ENCODE data around the gene DOCK1.

Gene DOCK1

DNA sequence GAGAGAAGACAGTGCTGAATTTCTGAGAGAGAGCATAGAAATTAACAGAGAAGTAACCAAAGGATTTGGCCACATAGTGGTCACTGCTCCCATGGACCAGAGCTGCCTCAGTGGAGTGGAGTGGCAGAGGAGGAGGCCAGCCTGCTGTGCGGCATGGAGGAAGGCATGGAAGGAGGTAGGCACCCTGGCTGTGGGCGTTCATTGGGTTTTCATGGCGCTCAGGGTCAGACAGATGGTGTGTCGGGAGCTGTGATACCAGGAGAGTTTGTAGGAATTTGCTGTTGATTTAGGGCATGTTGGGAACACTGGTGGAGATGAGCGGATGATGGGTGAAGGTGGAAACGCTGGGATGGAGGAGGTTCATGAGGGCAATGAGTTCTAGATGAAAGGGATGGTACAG, 370.0 kb downstream of the DOCK1 start:
- H4K8ac ChIP-seq (ENCODE audit: low read depth, low read length) = no peak overlapping the region
- H3K23ac ChIP-seq (ENCODE audit: low read depth, low read length, poor library complexity) = no peak overlapping the region
- no peak overlapping the region for H2BK120ac ChIP-seq (ENCODE audit: low read depth, low read length)
- no peak for DNase-seq (ENCODE audit: low spot score)
- H3K18ac ChIP-seq (ENCODE audit: low read length) = no peak overlapping the region
- peaks cover 0 to 10% of the 10 kb centered on the region in 2 donors for H3K36me3 ChIP-seq (replicated peaks in 1 of 2; ENCODE audit: control insufficient read depth in 2 of 2, insufficient read depth in 2 of 2, low read length in 2 of 2)
- peaks cover 0 to 3% of the 10 kb centered on the region in 2 donors for H3K9me3 ChIP-seq (replicated peaks in 1 of 2; ENCODE audit: control insufficient read depth in 2 of 2, insufficient read depth in 1 of 2, low read depth in 1 of 2, low read length in 2 of 2)
- no peak overlapping the region for H4K91ac ChIP-seq (ENCODE audit: low read depth, low read length, poor library complexity)
- no peak overlapping the region for H2AFZ ChIP-seq (ENCODE audit: low read length)
- no peak overlapping the region for H2BK5ac ChIP-seq (ENCODE audit: low read length)
- H3K4me3 ChIP-seq (ENCODE audit: low read length in 2 of 2) = no peak overlapping the region
- no peak overlapping the region for H3K4ac ChIP-seq (ENCODE audit: low read length)
- H3K4me2 ChIP-seq (ENCODE audit: insufficient read depth, low read length, poor library complexity, severe bottlenecking) = no peak overlapping the region
- H2BK12ac ChIP-seq (ENCODE audit: low read length) = no peak overlapping the region
- H2AK5ac ChIP-seq (ENCODE audit: low read depth, low read length) = no peak overlapping the region
- H3K9ac ChIP-seq (ENCODE audit: low read depth, low read length, poor library complexity) = no peak overlapping the region
- no peaks in the 10 kb centered on the region for H3K27me3 ChIP-seq (ENCODE audit: control insufficient read depth in 3 of 3, insufficient read depth in 3 of 3, low read depth in 1 of 3, low read length in 3 of 3)
- peaks cover 0 to 5% of the 10 kb centered on the region in 2 donors for H3K4me1 ChIP-seq (ENCODE audit: control insufficient read depth in 2 of 2, insufficient read depth in 1 of 2, low read depth in 1 of 2, low read length in 2 of 2)
- no peak overlapping the region for H2BK15ac ChIP-seq (ENCODE audit: low read length)
- H3K79me1 ChIP-seq (ENCODE audit: low read depth, low read length) = no peaks in the 10 kb centered on the region
- 100% methylated on average over 2 of the region's 6 CpGs; no CpG with 5 or more reads in 1 of the 2 donors for WGBS, 2 donors (ENCODE audit: extremely low coverage in 2 of 2, insufficient read length in 2 of 2, insufficient replicate concordance in 1 of 2)
- no peak overlapping the region for H3K27ac ChIP-seq (replicated peaks; ENCODE audit: low read length)
- H3K14ac ChIP-seq (ENCODE audit: low read length) = no peak overlapping the region

DNA sequence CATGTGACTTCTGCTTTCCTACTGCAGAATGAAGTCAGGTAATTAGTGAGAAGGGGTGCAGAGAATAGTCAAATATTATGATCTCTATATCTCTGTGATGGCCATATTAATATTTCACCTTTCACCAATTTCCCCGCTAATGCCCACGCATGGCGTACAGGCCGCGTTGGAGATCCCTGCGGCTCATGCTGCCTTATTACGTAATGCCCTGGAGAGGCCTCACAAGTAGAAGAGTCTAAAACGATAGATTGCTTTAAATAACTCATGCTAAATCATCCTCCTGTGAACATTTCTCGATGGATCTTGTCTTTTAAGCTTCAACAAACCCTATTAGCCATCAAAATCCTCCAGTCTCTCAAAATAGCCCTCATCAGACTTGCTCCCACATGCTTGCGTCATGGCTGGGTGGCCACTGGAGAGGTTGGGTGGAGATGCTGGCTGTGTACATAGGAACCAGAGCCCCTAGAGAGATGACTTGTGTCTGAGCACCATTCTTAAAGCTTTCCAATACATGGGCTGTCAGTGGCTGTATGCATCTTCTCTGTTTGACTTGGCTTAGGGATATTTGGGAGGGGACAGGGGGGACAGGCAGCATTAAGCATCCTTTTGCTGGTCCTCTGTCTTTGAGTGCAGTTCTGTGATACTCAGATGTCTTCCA, 370.7 kb downstream of the DOCK1 start:
- H3K36me3 ChIP-seq (replicated peaks in 1 of 2; ENCODE audit: control insufficient read depth in 2 of 2, insufficient read depth in 2 of 2, low read length in 2 of 2) = peaks cover 0 to 15% of the 10 kb centered on the region in 2 donors
- H3K27ac ChIP-seq (replicated peaks; ENCODE audit: low read length) = no peak overlapping the region
- H2BK12ac ChIP-seq (ENCODE audit: low read length) = no peak overlapping the region
- H2AFZ ChIP-seq (ENCODE audit: low read length) = no peak overlapping the region
- H3K27me3 ChIP-seq (ENCODE audit: control insufficient read depth in 3 of 3, insufficient read depth in 3 of 3, low read depth in 1 of 3, low read length in 3 of 3) = no peaks in the 10 kb centered on the region
- DNase-seq (ENCODE audit: low spot score) = no peak
- H4K8ac ChIP-seq (ENCODE audit: low read depth, low read length) = no peak overlapping the region
- H3K23ac ChIP-seq (ENCODE audit: low read depth, low read length, poor library complexity) = no peak overlapping the region
- no peak overlapping the region for H2AK5ac ChIP-seq (ENCODE audit: low read depth, low read length)
- no peak overlapping the region for H4K91ac ChIP-seq (ENCODE audit: low read depth, low read length, poor library complexity)
- H3K79me1 ChIP-seq (ENCODE audit: low read depth, low read length) = no peaks in the 10 kb centered on the region
- H3K9me3 ChIP-seq (replicated peaks in 1 of 2; ENCODE audit: control insufficient read depth in 2 of 2, insufficient read depth in 1 of 2, low read depth in 1 of 2, low read length in 2 of 2) = peaks cover 0 to 6% of the 10 kb centered on the region in 2 donors
- no peak overlapping the region for H2BK5ac ChIP-seq (ENCODE audit: low read length)
- no peak overlapping the region for H3K4me3 ChIP-seq (ENCODE audit: low read length in 2 of 2)
- H3K18ac ChIP-seq (ENCODE audit: low read length) = no peak overlapping the region
- no peak overlapping the region for H3K4me2 ChIP-seq (ENCODE audit: insufficient read depth, low read length, poor library complexity, severe bottlenecking)
- no CpG with 5 or more reads among the region's 10 CpGs for WGBS, 2 donors (ENCODE audit: extremely low coverage in 2 of 2, insufficient read length in 2 of 2, insufficient replicate concordance in 1 of 2)
- H3K4ac ChIP-seq (ENCODE audit: low read length) = no peak overlapping the region
- no peak overlapping the region for H2BK120ac ChIP-seq (ENCODE audit: low read depth, low read length)
- H3K14ac ChIP-seq (ENCODE audit: low read length) = no peak overlapping the region
- peaks cover 0 to 5% of the 10 kb centered on the region in 2 donors for H3K4me1 ChIP-seq (ENCODE audit: control insufficient read depth in 2 of 2, insufficient read depth in 1 of 2, low read depth in 1 of 2, low read length in 2 of 2)
- no peak overlapping the region for H3K9ac ChIP-seq (ENCODE audit: low read depth, low read length, poor library complexity)
- H2BK15ac ChIP-seq (ENCODE audit: low read length) = no peak overlapping the region

GRCh38 chr10:127276794-127277462, 371.7 kb downstream of the DOCK1 start:
- Histone ChIP-seq H4K91ac (ENCODE audit: low read depth, low read length, poor library complexity) (no peak overlapping the region), H3K4me1 (ENCODE audit: control insufficient read depth in 2 of 2, insufficient read depth in 1 of 2, low read depth in 1 of 2, low read length in 2 of 2) (peaks cover 0 to 5% of the 10 kb centered on the region in 2 donors), H3K79me1 (ENCODE audit: low read depth, low read length) (no peaks in the 10 kb centered on the region), H2BK15ac (ENCODE audit: low read length) (no peak overlapping the region), H3K4me3 (ENCODE audit: low read length in 2 of 2) (no peak overlapping the region), H3K4ac (ENCODE audit: low read length) (no peak overlapping the region), H3K9me3 (replicated peaks in 1 of 2; ENCODE audit: control insufficient read depth in 2 of 2, insufficient read depth in 1 of 2, low read depth in 1 of 2, low read length in 2 of 2) (peaks cover 1 to 6% of the 10 kb centered on the region in 2 donors), H2BK12ac (ENCODE audit: low read length) (no peak overlapping the region), H2BK120ac (ENCODE audit: low read depth, low read length) (no peak overlapping the region), H3K18ac (ENCODE audit: low read length) (no peak overlapping the region), H2BK5ac (ENCODE audit: low read length) (no peak overlapping the region), H2AK5ac (ENCODE audit: low read depth, low read length) (no peak overlapping the region), H3K4me2 (ENCODE audit: insufficient read depth, low read length, poor library complexity, severe bottlenecking) (no peak overlapping the region), H4K8ac (ENCODE audit: low read depth, low read length) (no peak overlapping the region), H2AFZ (ENCODE audit: low read length) (no peak overlapping the region), H3K14ac (ENCODE audit: low read length) (no peak overlapping the region), H3K23ac (ENCODE audit: low read depth, low read length, poor library complexity) (no peak overlapping the region), H3K36me3 (replicated peaks in 1 of 2; ENCODE audit: control insufficient read depth in 2 of 2, insufficient read depth in 2 of 2, low read length in 2 of 2) (peaks cover 0 to 15% of the 10 kb centered on the region in 2 donors), H3K27me3 (ENCODE audit: control insufficient read depth in 3 of 3, insufficient read depth in 3 of 3, low read depth in 1 of 3, low read length in 3 of 3) (no peaks in the 10 kb centered on the region), H3K9ac (ENCODE audit: low read depth, low read length, poor library complexity) (no peak overlapping the region), H3K27ac (replicated peaks; ENCODE audit: low read length) (no peak overlapping the region)
- no CpG with 5 or more reads among the region's 4 CpGs for WGBS, 2 donors (ENCODE audit: extremely low coverage in 2 of 2, insufficient read length in 2 of 2, insufficient replicate concordance in 1 of 2)
- no peak for DNase-seq (ENCODE audit: low spot score)

GRCh38 chr10:127278001-127278400, 372.8 kb downstream of the DOCK1 start:
- Histone ChIP-seq H2BK15ac (ENCODE audit: low read length) (no peak overlapping the region), H3K27ac (replicated peaks; ENCODE audit: low read length) (no peak overlapping the region), H3K9me3 (replicated peaks in 1 of 2; ENCODE audit: control insufficient read depth in 2 of 2, insufficient read depth in 1 of 2, low read depth in 1 of 2, low read length in 2 of 2) (peaks cover 1 to 3% of the 10 kb centered on the region in 2 donors), H4K91ac (ENCODE audit: low read depth, low read length, poor library complexity) (no peak overlapping the region), H3K79me1 (ENCODE audit: low read depth, low read length) (no peaks in the 10 kb centered on the region), H3K27me3 (ENCODE audit: control insufficient read depth in 3 of 3, insufficient read depth in 3 of 3, low read depth in 1 of 3, low read length in 3 of 3) (no peaks in the 10 kb centered on the region), H3K14ac (ENCODE audit: low read length) (no peak overlapping the region), H2AFZ (ENCODE audit: low read length) (no peak overlapping the region), H3K36me3 (replicated peaks in 1 of 2; ENCODE audit: control insufficient read depth in 2 of 2, insufficient read depth in 2 of 2, low read length in 2 of 2) (peaks cover 0 to 11% of the 10 kb centered on the region in 2 donors), H3K4me3 (ENCODE audit: low read length in 2 of 2) (no peak overlapping the region), H3K18ac (ENCODE audit: low read length) (no peak overlapping the region), H3K4me2 (ENCODE audit: insufficient read depth, low read length, poor library complexity, severe bottlenecking) (no peak overlapping the region), H2BK12ac (ENCODE audit: low read length) (no peak overlapping the region), H2BK5ac (ENCODE audit: low read length) (no peak overlapping the region), H4K8ac (ENCODE audit: low read depth, low read length) (no peak overlapping the region), H3K23ac (ENCODE audit: low read depth, low read length, poor library complexity) (no peak overlapping the region), H3K4ac (ENCODE audit: low read length) (no peak overlapping the region), H2BK120ac (ENCODE audit: low read depth, low read length) (no peak overlapping the region), H2AK5ac (ENCODE audit: low read depth, low read length) (no peak overlapping the region), H3K4me1 (ENCODE audit: control insufficient read depth in 2 of 2, insufficient read depth in 1 of 2, low read depth in 1 of 2, low read length in 2 of 2) (peaks cover 0 to 5% of the 10 kb centered on the region in 2 donors), H3K9ac (ENCODE audit: low read depth, low read length, poor library complexity) (no peak overlapping the region)
- DNase-seq (ENCODE audit: low spot score) = no peak
- no CpG with 5 or more reads among the region's 5 CpGs for WGBS, 2 donors (ENCODE audit: extremely low coverage in 2 of 2, insufficient read length in 2 of 2, insufficient replicate concordance in 1 of 2)

All from neuronal stem cell (in vitro differentiated cells).